NCI-H345 treated with DMSO at 0.1 percent for 48 hours (cell line): ENCODE measurements around the gene COX7B.
A peak's percentile ranks its signal among the peaks of the same experiment; 100 is the strongest.
"Not testable (repeated sequence)": the region's sequence is repeated elsewhere in the genome, so short reads cannot be mapped to it uniquely, and the experiment has no call there.

ENCODE experiments used
- DNase-seq: peaks from one replicate; lab custom pipeline; 2025; ENCODE audit not compliant: unreplicated experiment; lab: John Stamatoyannopoulos, UW

The COX7B gene, protein sequence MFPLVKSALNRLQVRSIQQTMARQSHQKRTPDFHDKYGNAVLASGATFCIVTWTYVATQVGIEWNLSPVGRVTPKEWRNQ

DNA sequence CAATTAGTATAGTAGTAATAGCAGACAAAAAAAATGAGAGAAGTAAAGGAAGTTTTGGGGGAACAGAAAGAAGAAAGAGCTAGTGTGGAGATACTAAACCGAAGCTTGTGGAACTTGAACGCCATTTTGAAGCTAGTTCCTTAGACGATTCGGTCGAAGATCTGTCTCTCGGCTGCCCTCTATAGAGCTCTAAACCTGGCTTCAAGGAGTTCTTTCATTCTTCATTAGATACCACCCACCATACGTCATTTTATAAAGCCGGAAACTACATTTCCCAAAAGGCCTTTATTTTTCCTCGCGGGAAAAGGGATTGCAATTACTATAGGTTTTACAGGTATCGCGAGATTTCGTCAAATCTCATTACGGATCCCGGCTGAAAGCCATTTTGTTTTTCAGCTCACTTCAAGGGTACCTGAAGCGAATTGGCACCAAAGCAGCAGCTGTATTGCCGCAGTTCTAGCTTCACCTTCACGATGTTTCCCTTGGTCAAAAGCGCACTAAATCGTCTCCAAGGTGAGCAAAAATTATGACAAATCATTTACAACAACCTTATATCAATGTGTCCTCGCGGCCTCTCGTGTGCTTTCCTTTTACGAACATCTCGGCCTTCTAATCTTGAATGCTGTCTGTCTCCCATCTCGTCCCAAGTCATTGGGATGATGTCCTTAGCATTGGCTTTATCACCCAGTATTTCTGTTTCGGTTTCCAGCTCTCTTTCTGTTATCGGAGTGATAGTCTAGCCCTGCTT, at the start of gene COX7B:
Gene COX7B (plus strand): TSS at position 388 of the 748 bp plus-strand sequence. CDS start 86 bp downstream, at position 474.
- peak; percentile 98 for DNase-seq

DNA sequence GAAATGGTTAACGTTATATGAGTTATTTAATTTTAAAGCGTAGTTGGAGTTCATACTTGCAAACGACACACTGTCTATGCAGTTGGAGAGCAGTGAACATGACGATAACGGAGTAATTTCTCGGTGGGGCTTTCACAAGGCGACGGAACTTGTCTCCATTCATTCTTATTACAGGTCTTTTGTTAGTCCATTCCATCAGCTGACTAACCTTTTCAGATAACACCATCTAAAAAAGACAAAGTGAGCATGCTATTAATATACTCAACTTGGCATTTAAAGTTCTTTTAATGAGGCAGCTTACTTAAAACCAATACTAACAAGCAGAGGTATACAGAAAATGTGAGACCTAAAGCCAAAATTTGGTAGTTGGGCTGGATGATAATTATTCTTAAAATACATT, 23.9 kb upstream of the COX7B start:
- DNase-seq: no peak

DNA sequence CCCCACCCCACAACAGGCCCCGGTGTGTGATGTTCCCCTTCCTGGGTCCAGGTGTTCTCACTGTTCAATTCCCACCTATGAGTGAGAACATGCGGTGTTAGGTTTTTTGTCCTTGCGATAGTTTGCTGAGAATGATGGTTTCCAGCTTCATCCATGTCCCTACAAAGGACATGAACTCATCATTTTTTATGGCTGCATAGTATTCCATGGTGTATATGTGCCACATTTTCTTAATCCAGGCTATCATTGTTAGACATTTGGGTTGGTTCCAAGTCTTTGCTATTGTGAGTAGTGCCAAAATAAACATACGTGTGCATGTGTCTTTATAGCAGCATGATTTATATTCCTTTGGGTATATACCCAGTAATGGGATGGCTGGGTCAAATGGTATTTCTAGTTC, 17.9 kb upstream of the COX7B start:
- not testable (repeated sequence) for DNase-seq

DNA sequence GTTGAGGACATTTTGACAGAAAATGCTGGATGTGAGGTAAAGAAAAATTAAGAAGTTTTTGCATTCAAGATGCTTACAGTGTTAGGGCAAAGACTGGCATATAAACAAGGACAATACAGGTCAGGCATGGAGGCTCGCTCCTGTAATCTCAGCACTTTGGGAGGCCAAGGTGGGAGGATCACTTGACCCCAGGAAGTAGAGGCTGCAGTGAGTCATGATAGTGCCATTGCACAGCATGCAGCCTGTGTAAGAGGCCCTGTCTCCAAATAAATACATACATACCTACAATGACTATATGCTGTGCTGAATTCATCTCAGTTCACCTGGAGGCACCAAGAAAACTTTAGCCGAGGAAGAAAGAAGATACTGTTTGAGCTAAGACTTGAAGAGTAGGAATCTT, 6.4 kb upstream of the COX7B start:
- DNase-seq: no peak

GRCh38 chrX:77893713-77894112, 5.6 kb upstream of the COX7B start:
- DNase-seq: no peak

DNA sequence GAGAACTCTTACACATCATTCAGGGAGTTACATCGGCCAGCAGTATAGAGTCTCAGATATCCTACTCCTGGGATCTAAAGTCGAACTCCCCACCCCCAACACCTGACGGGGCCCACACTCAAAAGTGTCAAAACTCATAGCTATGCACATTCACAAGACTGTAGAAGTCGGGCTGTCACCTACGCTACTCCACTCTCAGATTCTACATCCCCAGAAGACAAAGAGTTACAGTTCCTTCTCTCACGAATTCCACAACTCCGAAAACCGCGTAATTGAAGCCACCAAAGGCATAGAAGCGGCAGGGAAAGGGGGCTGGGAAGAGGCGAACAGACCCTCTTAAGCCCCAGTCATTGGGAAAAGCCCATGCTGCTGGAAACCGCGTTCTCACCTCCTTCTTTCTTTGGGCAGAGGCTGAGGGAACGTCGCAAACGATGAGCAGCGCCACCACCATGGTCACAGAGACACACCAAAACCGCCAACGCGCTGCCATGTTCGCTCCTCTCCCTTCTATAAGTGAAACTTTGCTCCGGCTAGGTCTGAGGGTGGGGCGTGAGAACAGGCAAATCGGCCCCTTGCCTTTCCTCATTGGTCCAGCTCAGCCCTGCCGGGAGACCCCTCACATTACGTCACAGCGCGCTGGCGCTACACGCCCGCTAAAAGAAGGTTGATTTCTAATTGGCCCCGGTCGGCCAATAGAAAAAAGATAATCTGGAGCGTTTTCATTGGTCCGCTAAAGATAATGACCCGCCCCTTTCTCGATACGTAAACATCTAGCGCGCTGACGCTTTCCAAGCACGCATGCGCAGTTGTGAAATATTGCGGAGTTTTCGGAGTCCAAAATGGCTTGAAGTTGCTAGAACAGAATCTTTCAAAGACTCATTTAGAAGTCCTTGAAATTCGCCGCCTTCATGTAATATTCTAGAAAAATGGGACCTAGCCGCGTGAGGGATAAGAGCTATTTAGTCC, 4.1 kb upstream of the COX7B start, which contains the start of gene MAGT1:
Gene MAGT1 (minus strand): TSS at position 515 of the 966 bp plus-strand sequence. CDS start 25 bp downstream, at position 490.
- DNase-seq: peak; percentile 94

DNA sequence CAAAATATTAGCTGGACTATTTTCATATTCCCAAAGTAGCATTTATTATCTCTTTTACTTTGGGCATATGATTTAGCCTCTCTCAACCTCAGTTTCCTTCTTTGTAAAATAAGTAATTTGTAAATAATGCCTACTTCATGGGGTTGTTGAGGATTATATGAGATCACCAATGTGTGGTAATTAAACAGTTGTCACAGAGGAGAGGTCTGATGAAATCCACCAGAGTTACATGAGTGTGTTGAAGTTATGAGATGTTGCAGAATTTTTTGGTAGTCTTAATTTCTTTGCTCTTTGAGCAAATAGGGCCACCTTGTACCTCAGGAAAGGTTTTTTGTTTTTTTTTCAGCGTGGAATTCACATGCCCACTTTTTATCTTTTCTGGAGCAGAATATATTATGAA, 1.4 kb downstream of the COX7B start:
- no peak for DNase-seq

DNA sequence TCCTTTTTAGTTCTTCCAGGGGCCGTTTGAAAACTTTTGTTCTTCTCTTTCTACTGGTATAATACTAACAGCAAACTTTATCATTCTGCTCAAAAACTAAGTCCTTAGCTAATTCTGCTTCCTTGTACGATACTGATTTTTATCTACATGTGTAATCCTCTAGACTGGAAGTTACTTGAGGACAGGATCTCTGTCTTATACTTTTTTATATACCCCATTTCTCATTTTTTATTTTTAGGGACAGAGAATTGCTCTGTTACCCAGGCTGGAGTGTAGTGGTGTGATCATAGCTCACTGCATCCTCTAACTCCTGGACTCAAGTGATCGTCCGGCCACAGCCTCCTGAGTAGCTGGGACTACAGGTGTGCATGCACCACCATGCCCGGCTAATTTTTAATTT, 2.2 kb downstream of the COX7B start:
- DNase-seq: no peak

GRCh38 chrX:77910108-77910840, 11.0 kb downstream of the COX7B start, which contains the start of gene ATP7A:
Gene ATP7A (plus strand): TSS chrX:77910693. CDS start chrX:77971642, 60,949 bp downstream.
- DNase-seq: peak; percentile 80

DNA sequence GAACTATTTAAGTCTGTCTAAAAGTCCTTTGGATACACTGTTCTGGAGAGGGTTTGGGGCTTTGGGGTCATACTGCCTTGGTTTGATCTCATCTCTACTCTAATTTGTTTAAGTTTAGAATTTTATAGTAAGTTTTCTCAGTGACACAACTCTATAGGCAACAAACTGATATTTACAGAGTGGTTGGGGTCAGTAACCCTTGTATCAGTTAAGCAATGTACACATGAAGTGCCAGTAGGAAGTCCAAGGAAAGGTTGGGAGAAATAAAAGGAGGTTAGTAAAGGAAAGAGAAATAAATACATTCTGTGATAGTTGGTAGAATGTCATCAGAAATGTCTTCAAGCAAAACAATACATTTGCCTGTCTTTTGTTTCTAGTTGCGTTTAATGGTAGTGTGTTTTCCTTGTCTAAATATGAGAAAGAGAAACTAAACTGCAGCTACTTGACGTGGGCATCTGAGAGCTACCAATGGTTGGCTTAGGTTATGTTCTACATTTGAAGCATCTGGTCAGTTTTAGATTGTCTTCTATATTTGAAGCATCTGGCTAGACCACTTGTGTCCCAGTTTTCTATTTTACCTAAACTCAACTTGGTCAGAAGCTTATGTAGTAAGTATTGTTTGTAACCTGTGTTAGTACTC, 18.1 kb downstream of the COX7B start:
- no peak for DNase-seq

- no peak for DNase-seq
Measured at GRCh38 chrX:77918568-77918967, 19.3 kb downstream of the COX7B start.

DNA sequence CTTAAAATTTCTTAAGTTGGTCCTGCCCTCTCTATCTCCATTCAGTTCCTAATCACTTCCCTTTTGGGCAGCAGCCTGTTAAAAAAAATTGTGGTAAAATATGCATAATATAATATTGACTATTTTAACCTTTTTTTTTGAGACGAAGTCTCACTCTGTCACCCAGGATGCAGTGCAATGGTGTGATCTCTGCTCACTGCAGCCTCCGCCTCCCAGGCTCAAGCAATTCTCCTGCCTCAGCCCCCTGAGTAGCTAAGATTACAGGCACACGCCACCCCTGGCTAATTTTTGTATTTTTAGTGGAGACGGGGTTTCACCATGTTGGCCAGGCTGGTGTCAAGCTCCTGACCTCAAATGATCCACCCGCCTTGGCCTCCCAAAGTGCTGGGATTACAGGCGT, 20.1 kb downstream of the COX7B start:
- DNase-seq: not testable (repeated sequence)

GRCh38 chrX:77922787-77923186, 23.5 kb downstream of the COX7B start:
- DNase-seq: no peak

DNA sequence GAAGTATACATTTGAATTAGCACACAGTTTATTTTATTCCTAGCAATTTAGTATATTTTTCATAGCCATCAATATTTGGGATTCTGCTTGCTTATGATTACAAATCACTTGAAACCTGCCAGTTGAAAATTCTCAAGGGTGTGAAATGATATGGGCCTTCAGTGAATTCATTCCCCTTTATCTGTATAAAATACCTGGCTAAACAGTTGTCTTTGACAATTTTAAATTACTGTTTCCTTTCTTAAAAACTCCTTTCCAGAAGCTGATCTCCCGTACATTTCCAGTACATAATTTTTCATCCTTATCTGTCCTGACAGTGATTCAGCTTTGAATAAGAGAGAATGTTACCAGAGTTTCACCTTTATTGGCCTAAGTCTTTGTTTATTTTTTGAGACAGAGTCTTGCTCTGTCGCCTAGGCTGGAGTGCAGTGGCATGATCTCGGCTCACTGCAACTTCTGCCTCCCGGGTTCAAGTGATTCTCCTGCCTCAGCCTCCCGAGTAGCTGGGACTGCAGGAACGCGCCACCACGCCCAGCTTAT, 25.1 kb downstream of the COX7B start:
- DNase-seq: no peak

DNA sequence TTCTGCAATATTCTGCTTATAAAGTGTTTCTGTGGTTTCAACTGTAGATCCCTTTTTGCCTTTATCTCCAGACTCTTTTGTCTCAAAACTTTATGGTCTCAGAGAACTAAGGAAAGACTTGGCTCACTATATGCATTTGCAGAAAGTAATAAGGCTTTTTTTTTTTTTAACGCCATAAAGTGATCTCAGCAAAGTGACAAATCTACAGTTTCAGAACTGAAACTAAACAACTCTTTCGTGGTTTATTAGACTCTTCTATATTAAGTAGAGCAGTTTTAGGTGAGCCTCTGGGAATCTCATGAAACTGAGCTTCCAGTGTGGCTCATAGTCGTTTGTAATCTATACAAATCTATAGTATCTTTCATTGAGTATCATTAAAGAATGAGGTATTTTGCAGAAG, 26.5 kb downstream of the COX7B start:
- no peak for DNase-seq

- DNase-seq: no peak
Measured at GRCh38 chrX:77930581-77930980, 31.3 kb downstream of the COX7B start.

- DNase-seq: no peak
Measured at GRCh38 chrX:77935886-77936285, 36.6 kb downstream of the COX7B start.

- no peak for DNase-seq
Measured at GRCh38 chrX:77936299-77936698, 37.0 kb downstream of the COX7B start.

DNA sequence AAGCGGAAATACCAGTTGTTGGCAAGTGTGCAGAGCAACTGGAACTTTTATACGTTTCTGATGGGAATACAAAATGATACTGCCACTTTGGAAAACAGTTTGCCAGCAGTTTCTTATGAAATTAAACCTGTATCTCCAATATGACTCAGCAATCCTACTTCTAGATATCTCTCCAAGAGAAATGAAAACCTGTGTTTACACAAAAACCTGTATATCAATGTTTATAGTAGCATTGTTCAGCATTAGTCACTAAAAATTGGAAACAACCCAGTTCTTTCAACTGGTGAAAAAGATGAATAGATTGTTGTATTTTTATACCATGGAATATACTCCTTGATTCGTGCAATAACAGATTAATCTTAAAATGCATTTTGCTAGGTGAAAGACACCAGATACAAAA, 38.0 kb downstream of the COX7B start:
- DNase-seq: no peak

DNA sequence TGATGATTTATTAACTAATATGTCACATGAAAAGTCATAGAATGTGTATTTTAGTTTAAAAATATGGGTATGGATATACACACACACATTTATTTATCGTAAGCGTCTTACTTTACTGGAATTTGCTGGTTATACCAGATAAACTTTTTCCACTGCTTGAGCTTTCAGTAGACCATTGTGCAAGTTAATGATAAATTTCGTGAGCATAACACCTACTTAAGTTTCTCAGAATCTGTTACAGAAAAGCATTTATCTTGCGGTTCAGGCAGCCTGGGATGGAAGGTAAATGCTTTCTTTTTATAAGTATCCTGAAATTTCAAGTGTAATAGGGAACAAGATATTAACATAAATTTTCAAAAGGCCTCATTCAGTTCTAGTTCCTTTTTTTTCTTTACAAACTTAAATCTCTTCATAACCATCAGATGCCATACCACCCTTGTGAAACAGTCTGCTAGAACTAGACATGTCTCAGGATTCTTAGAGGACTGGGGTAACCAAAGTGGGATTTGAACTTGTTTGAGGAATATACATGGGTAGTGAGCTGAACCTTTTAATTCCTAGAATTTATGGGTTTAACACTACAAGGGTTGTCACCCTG, 38.9 kb downstream of the COX7B start:
- DNase-seq: no peak
